Adrenal gland (tissue), 5 donors: ENCODE measurements around the gene SOAT2.

Source experiments
- CTCF ChIP-seq, 6 experiments: fragments of 450-650 bp in 4 of 6; fragments of 200-600 bp in 2 of 6; sonication (generic) in 1 of 6; IDR thresholded peaks; 1 replicate in 5 of 6; 2 replicates in 1 of 6; pipeline versions ENCODE4 v1.5.1 to v1.8.0; 2016 to 2021; ENCODE audit warnings: antibody characterized with exemption in 6 of 6, mild to moderate bottlenecking in 2 of 6, moderate library complexity in 1 of 6
- POLR2A ChIP-seq, 2 donors: fragments of 450-650 bp; IDR thresholded peaks; one replicate each; pipeline ENCODE4 v1.6.1; 2017; ENCODE audit warnings: antibody characterized with exemption in 2 of 2, mild to moderate bottlenecking in 2 of 2, moderate library complexity in 1 of 2
- donor health status: DM: no; HTN: no; CAD: no.

DNA sequence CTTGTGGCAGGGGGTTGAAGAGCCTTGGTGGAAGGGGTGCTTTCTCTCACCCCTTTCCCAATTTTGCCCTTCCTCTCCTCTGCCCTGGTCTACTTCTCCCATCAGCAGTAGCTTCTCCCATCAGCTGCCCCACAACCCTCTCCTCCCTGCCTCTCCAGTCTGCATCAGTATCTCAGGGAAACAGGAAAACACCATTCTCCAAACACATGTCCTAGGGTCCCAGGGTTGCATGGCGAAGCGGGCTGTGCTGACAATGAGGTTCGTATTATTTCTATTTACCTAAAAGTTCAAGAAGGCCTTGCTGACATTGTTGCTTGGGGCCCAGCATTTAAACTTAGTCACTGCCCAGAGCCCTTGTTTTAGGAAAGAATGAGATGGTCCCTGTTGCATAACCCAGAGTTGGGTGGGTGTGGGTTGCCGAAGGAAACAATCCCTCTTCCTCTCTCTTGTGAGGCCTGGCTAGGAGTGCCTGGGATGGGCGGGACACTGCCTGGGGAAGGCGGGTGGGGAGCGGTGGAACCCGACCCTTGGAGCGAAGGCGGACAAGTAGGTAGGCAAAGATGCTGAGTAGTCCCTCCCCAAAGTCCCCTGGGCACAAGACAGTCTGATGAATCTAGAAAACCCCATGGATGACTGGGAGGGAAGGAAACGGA, 7.1 kb upstream of the SOAT2 start:
- TF ChIP-seq CTCF (IDR thresholded peaks at IDR 0.05) = no peak
- peak in 1 of 2 donors; percentile 15 for TF ChIP-seq POLR2A (IDR thresholded peaks at IDR 0.05)
